Measurements from ENCODE around the gene SLC52A1. TPM values are rescaled to one million over a fixed set of nuclear protein-coding genes. Genes with fewer than 3 reads are reported as not detected.
A peak's percentile ranks its signal among the peaks of the same experiment; 100 is the strongest.

Gene SLC52A1
- polyA plus RNA-seq, 1 of the 3 experiments (the other 2 are of a cell fraction): 0.49 TPM

DNA sequence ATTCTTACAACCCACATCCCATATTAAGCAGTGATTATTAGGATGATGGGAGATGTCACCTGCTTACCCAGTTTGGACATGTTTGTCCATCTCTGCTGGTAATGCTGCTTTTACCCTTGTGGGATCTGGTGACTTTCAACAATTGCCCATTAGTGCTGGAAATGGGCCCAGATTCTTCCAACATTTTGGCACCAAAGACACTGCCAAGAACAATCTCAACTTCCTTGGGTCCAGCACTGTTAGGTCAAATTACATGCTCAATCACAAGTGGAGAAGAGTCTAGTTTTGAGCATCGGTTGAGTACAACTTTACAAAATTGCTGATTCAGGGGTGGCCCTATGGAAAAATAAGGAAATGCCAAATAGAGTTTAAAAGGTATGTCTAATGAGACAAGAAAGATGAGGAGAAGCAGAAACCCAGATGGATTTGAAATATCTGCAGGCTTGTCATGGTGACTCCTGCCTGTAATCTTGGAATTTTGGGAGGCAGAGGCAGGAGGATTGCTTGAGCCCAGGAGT lies 30.1 kb upstream of the SLC52A1 start:
- WGBS (ENCODE audit: low lambda C conversion rate): 39% methylated on average over 1 of the region's 1 CpG
- H3K4me3 ChIP-seq (ENCODE audit: low read depth in 2 of 2, low read length in 1 of 2): no peak overlapping the region
- no peaks in the 10 kb centered on the region for H4K20me1 ChIP-seq (ENCODE audit: insufficient read depth)
- H3K4me2 ChIP-seq: no peak overlapping the region; the same call in 1 of the 2 replicates
- no peaks in the 10 kb centered on the region for H3K9me2 ChIP-seq
- H3K9me3 ChIP-seq: no peaks in the 10 kb centered on the region
- H3F3A ChIP-seq (replicated peaks; ENCODE audit: insufficient read depth): no peaks in the 10 kb centered on the region
- H3K36me3 ChIP-seq (replicated peaks in 1 of 2; ENCODE audit: control insufficient read depth in 1 of 2, insufficient read depth in 2 of 2, low read length in 1 of 2): no peaks in the 10 kb centered on the region
- no peak overlapping the region for H2AFZ ChIP-seq (ENCODE audit: low read depth)
- H3K27ac ChIP-seq (ENCODE audit: low read depth in 2 of 2, low read length in 1 of 2): no peak overlapping the region
- ChIA-PET POLR2A (no interaction called here), CTCF (no interaction called here)
- H3K27me3 ChIP-seq (ENCODE audit: insufficient read depth): no peaks in the 10 kb centered on the region; the same call in 1 of the 2 replicates
- H3K79me2 ChIP-seq (ENCODE audit: insufficient read depth): no peaks in the 10 kb centered on the region
- H3K9ac ChIP-seq: no peak overlapping the region
- DNase-seq: no peak
- TF ChIP-seq FOSL2 (IDR thresholded peaks at IDR 0.05; ENCODE audit: borderline replicate concordance, low read depth): no peak
- TF ChIP-seq NFIC (IDR thresholded peaks at IDR 0.05; ENCODE audit: borderline replicate concordance): peak; percentile 37; the same call in 1 of the 2 replicates
- no peak for TF ChIP-seq CHD2 (IDR thresholded peaks at IDR 0.05; ENCODE audit: low read length, partially characterized antibody)
- no peak for TF ChIP-seq GABPA (IDR thresholded peaks at IDR 0.05; ENCODE audit: low read depth)
- no peak for TF ChIP-seq ELF1 (IDR thresholded peaks at IDR 0.05)
- no peak for TF ChIP-seq GATA2 (CRISPR knock-in tag; IDR thresholded peaks at IDR 0.05)
- TF ChIP-seq YY1 (IDR thresholded peaks at IDR 0.05; ENCODE audit: low read depth): no peak
- TF ChIP-seq USF1 (IDR thresholded peaks at IDR 0.05; ENCODE audit: borderline replicate concordance, low read depth): no peak
- H3K4me1 ChIP-seq (ENCODE audit: control insufficient read depth in 1 of 2, insufficient read depth in 2 of 2, low read depth in 1 of 2, low read length in 1 of 2): no peaks in the 10 kb centered on the region

DNA sequence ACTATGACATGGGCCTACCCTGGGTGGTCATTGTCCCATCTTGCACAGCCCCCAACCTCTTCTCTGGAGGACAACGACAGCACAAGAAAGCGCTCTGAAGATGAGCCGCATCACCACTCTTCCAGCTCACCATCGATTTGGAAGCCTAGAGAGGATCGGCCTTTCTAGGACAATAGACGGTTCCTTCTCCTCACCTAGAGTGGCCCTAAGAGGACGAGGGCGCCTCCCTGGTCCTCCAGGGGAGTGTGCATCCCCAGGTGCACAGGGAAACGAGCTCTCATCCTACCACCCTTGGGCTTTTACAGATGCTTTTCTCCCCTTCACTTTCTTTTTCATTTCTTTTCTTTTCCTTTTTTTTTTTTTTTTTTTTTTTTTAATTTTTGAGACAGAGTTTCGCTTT lies 20.3 kb upstream of the SLC52A1 start:
- no peak for TF ChIP-seq CHD2 (IDR thresholded peaks at IDR 0.05; ENCODE audit: low read length, partially characterized antibody)
- TF ChIP-seq RXRA (IDR thresholded peaks at IDR 0.05; ENCODE audit: borderline replicate concordance, low read depth): no peak
- TF ChIP-seq MAX (IDR thresholded peaks at IDR 0.05; ENCODE audit: low read depth): no peak
- no peak for TF ChIP-seq FOSL2 (IDR thresholded peaks at IDR 0.05; ENCODE audit: borderline replicate concordance, low read depth)
- no peak for TF ChIP-seq SMC3 (IDR thresholded peaks at IDR 0.05; ENCODE audit: low read depth, low read length)
- no peak for TF ChIP-seq USF1 (IDR thresholded peaks at IDR 0.05; ENCODE audit: borderline replicate concordance, low read depth)
- TF ChIP-seq, protein P1, sequence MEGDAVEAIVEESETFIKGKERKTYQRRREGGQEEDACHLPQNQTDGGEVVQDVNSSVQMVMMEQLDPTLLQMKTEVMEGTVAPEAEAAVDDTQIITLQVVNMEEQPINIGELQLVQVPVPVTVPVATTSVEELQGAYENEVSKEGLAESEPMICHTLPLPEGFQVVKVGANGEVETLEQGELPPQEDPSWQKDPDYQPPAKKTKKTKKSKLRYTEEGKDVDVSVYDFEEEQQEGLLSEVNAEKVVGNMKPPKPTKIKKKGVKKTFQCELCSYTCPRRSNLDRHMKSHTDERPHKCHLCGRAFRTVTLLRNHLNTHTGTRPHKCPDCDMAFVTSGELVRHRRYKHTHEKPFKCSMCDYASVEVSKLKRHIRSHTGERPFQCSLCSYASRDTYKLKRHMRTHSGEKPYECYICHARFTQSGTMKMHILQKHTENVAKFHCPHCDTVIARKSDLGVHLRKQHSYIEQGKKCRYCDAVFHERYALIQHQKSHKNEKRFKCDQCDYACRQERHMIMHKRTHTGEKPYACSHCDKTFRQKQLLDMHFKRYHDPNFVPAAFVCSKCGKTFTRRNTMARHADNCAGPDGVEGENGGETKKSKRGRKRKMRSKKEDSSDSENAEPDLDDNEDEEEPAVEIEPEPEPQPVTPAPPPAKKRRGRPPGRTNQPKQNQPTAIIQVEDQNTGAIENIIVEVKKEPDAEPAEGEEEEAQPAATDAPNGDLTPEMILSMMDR (IDR thresholded peaks at IDR 0.05): no peak
- no peak for TF ChIP-seq POLR2AphosphoS5 (IDR thresholded peaks at IDR 0.05; ENCODE audit: low read depth, low read length)
- TF ChIP-seq SIN3A (IDR thresholded peaks at IDR 0.05; ENCODE audit: borderline replicate concordance, low read depth, low read length): no peak
- no peak for TF ChIP-seq PBX3 (IDR thresholded peaks at IDR 0.05)
- TF ChIP-seq EP300 (IDR thresholded peaks at IDR 0.05; ENCODE audit: borderline replicate concordance in 1 of 2, low read depth in 1 of 2, low read length in 1 of 2): no peak
- TF ChIP-seq RAD21 (IDR thresholded peaks at IDR 0.05; ENCODE audit: low read length): no peak
- TF ChIP-seq USF2 (IDR thresholded peaks at IDR 0.05; ENCODE audit: borderline replicate concordance, low read depth, low read length): no peak
- TF ChIP-seq GATA2 (CRISPR knock-in tag; IDR thresholded peaks at IDR 0.05): no peak
- no peak for TF ChIP-seq NRF1 (IDR thresholded peaks at IDR 0.05; ENCODE audit: low read depth, low read length)
- CTCF ChIA-PET: interaction anchor here (1.6 kb wide), 1 partner anchor 147 kb away, joined by 5 read pairs; no protein-coding TSS in a partner anchor
- no peaks in the 10 kb centered on the region for H3K9me3 ChIP-seq
- peak; percentile 22 for DNase-seq
- no peak overlapping the region for H3K4me3 ChIP-seq (ENCODE audit: low read depth in 2 of 2, low read length in 1 of 2)
- no peaks in the 10 kb centered on the region for H3F3A ChIP-seq (replicated peaks; ENCODE audit: insufficient read depth)
- no peaks in the 10 kb centered on the region for H3K9me2 ChIP-seq
- H3K27ac ChIP-seq (ENCODE audit: low read depth in 2 of 2, low read length in 1 of 2): no peak overlapping the region
- POLR2A ChIA-PET: interaction anchor here (0.6 kb wide), 1 partner anchor 136 kb away, joined by 3 read pairs; no protein-coding TSS in a partner anchor
- no peak overlapping the region for H3K4me2 ChIP-seq
- no peaks in the 10 kb centered on the region for H3K4me1 ChIP-seq (ENCODE audit: control insufficient read depth in 1 of 2, insufficient read depth in 2 of 2, low read depth in 1 of 2, low read length in 1 of 2)
- 83% methylated on average over 9 of the region's 10 CpGs for WGBS (ENCODE audit: low lambda C conversion rate)
- H4K20me1 ChIP-seq (ENCODE audit: insufficient read depth): no peaks in the 10 kb centered on the region
- no peaks in the 10 kb centered on the region for H3K79me2 ChIP-seq (ENCODE audit: insufficient read depth)
- no peaks in the 10 kb centered on the region for H3K36me3 ChIP-seq (replicated peaks in 1 of 2; ENCODE audit: control insufficient read depth in 1 of 2, insufficient read depth in 2 of 2, low read length in 1 of 2)
- no peak overlapping the region for H2AFZ ChIP-seq (ENCODE audit: low read depth)
- no peaks in the 10 kb centered on the region for H3K27me3 ChIP-seq (ENCODE audit: insufficient read depth)
- H3K9ac ChIP-seq: no peak overlapping the region

All from SK-N-SH (cell line).